HG03354 (cell line): ENCODE measurements around the gene CYP27B1.

Experiments used
- ATAC-seq: cut with Tn5 transposase; IDR thresholded peaks from one replicate; pipeline ENCODE4 v1.9.1; 2021; ENCODE audit warnings: mild to moderate bottlenecking; ENCODE audit not compliant: unreplicated experiment, poor library complexity, severe bottlenecking

CYP27B1 gene

DNA sequence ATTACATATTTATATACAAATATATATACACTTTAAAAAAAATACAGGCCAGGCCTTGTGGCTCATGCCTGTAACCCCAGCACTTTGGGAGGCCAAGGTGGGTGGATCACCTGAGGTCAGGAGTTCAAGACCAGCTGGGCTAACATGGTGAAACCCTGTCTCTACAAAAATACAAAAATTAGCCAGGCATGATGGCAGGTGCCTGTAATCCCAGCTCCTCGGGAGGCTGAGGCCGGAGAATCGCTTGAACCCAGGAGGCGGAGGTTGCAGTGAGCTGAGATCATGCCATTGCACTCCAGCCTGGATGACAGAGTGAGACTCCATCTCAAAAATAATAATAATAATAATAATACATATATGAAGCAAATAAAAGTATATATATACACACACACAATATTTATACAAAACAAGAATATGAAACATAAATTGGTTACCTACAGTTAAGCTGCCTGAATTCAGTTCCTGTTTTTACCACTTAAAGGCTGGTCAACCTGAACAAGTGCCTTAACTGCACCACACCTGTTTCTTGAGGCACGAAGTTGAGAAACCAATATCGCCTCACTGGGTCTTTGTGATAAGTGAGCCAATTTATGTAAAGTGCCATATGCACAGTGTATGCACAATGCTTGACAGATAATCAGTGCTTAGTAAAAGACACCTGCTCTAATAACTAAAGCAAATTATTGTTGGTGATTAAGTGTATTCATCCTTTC lies 51.7 kb downstream of the CYP27B1 start:
- ATAC-seq = peak; percentile 72

DNA sequence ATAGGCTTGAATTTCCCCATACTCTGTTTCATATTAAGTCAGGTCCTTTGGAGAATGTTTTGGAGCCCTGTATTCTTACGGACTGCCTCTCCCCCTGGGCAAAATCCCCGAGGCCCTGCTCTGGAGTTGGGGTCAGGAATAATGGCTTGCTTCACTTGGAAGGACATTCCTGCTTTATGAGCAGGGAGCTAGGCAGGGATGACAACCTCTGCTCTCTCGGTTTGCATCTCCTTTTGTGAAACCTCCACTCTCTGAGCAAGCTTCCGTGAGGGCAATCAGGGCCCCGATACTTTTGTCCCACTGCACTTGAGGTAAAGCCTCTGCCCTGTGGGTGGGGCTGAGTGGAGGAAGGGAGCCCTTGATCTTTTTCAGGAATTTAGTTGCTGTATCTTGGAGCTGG lies 53.7 kb downstream of the CYP27B1 start:
- ATAC-seq = no peak

DNA sequence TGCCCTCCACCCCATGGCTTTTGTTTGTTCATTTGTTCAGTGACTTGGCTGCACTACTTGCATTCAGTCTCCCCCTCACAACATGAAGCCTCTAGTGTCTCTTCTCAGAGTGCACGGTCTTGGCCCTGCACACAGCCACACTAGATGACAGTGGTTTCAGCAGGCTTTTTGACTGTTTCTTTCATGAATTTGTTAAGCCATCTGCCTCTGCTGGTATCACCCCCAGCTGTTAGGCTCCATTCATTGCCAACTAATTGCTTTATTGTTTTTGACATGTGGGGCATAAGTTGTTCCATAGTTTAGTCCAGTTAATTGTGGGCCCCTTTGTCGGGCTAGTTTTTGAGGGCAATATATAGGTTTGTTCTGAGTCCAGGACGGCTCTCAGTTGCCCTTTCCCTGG lies 54.2 kb downstream of the CYP27B1 start:
- ATAC-seq = no peak
